Vein endothelial cell (primary cell): Measurements from ENCODE around the gene MLIP. TPM values are rescaled to one million over a fixed set of nuclear protein-coding genes. Genes with fewer than 3 reads are reported as not detected.

Experiments used
- total RNA-seq: library from RNA; depleted of rRNA; stranded (reverse); fragments of >200 nt; gene quantifications from 2 replicates; pipeline ENCODE4 v1.2.3, GENCODE V29; 2012

The MLIP gene
- total RNA-seq: 10.1 and 18.7 TPM in 2 replicates

GRCh38 chr6:54111341-54112045 lies at the start of gene MLIP:
MLIP (plus strand) TSS chr6:54111443; CDS start chr6:54111480, 37 bp downstream.

GRCh38 chr6:54308289-54308985 lies 197.2 kb downstream of the MLIP start, which contains the start of gene TINAG:
TINAG (plus strand) TSS chr6:54308441; CDS start chr6:54308551, 110 bp downstream.

Other genes with a start within 250 kb of the MLIP start
- gene TINAG, start 197.0 kb downstream of the MLIP start, total RNA-seq: not detected in 2 replicates